Suprapubic skin (tissue), 4 donors: ENCODE data around the gene DRAM2. TPM values are rescaled to one million over a fixed set of nuclear protein-coding genes. Genes with fewer than 3 reads are reported as not detected.
"Not testable (repeated sequence)": the region's sequence is repeated elsewhere in the genome, so short reads cannot be mapped to it uniquely, and the experiment has no call there.

Source experiments
- DNase-seq, 2 donors: peaks; one replicate each; pipeline ENCODE4 v3.0.0-alpha.2; 2019; ENCODE audit warnings: low spot score in 2 of 2
- H3K27ac ChIP-seq: fragments of 200-600 bp; sonication (generic); one replicate; pipeline ENCODE4 v1.5.1; 2019
- H3K27me3 ChIP-seq: fragments of 200-600 bp; sonication (generic); one replicate; pipeline ENCODE4 v1.5.1; 2019
- H3K36me3 ChIP-seq: fragments of 200-600 bp; sonication (generic); one replicate; pipeline ENCODE4 v1.5.1; 2019
- H3K4me1 ChIP-seq: fragments of 200-600 bp; sonication (generic); one replicate; pipeline ENCODE4 v1.5.1; 2019
- H3K4me3 ChIP-seq: fragments of 200-600 bp; sonication (generic); one replicate; pipeline ENCODE4 v1.5.1; 2019; ENCODE audit warnings: mild to moderate bottlenecking
- H3K9me3 ChIP-seq: fragments of 200-600 bp; sonication (generic); one replicate; pipeline ENCODE4 v1.5.1; 2019
- CTCF ChIP-seq, 2 donors: fragments of 200-600 bp in 1 of 2; fragments of 450-650 bp in 1 of 2; sonication (generic) in 1 of 2; IDR thresholded peaks; one replicate each; pipeline ENCODE4 v1.5.1; 2016 to 2019; ENCODE audit warnings: antibody characterized with exemption in 2 of 2, mild to moderate bottlenecking in 1 of 2, moderate library complexity in 1 of 2
- EP300 ChIP-seq: sonication (generic); formaldehyde crosslinking; IDR thresholded peaks from one replicate; pipeline ENCODE4 v1.6.1; 2017; ENCODE audit warnings: antibody characterized with exemption
- POLR2A ChIP-seq, 2 donors: fragments of 450-650 bp; IDR thresholded peaks; one replicate each; pipeline ENCODE4 v1.6.1; 2017; ENCODE audit warnings: antibody characterized with exemption in 2 of 2, mild to moderate bottlenecking in 2 of 2, moderate library complexity in 2 of 2
- POLR2AphosphoS5 ChIP-seq, 3 donors: sonication (generic); formaldehyde crosslinking; IDR thresholded peaks; one replicate each; pipeline ENCODE4 v1.6.1; 2017; ENCODE audit warnings: antibody characterized with exemption in 3 of 3
- WGBS: methylation state at CpG from one replicate; pipeline ENCODE4 v1.1.5; 2018; 5-methylcytosine and 5-hydroxymethylcytosine counted together
- total RNA-seq, 4 donors: library from RNA; depleted of rRNA; stranded (reverse); fragments of >200 nt; gene quantifications; one replicate each; pipeline ENCODE4 v1.1.0, GENCODE V29; 2016

The DRAM2 gene
- total RNA-seq, 4 donors from 2014 or later, result 24.4 to 37.1 (median 31.1) TPM

DNA sequence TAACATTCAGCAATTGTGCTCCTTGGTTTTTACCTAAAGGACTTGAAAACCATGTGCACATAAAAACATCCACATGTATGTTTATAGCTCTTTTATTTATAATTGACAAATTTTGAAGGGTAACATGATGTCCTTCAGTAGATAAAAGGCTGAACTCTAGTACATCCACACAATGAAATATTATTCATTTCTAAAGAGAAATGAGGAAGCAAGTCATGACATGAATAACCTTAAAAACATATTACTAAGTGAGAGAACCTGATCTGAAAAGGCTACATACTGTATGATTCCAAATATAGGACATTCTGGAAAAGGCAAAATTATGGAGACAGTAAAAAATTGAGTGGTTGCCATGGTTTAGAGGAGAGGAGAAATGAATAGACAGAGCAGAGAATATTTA is 50.3 kb downstream of the DRAM2 start:
- Histone ChIP-seq H3K4me1 (no peaks in the 10 kb centered on the region), H3K27ac (no peak overlapping the region), H3K36me3 (no peaks in the 10 kb centered on the region), H3K4me3 (no peak overlapping the region), H3K9me3 (no peaks in the 10 kb centered on the region), H3K27me3 (no peaks in the 10 kb centered on the region)
- no peak for DNase-seq
- TF ChIP-seq CTCF (IDR thresholded peaks at IDR 0.05) (no peak), POLR2A (IDR thresholded peaks at IDR 0.05) (no peak), POLR2AphosphoS5 (IDR thresholded peaks at IDR 0.05) (no peak), EP300 (no peak)

DNA sequence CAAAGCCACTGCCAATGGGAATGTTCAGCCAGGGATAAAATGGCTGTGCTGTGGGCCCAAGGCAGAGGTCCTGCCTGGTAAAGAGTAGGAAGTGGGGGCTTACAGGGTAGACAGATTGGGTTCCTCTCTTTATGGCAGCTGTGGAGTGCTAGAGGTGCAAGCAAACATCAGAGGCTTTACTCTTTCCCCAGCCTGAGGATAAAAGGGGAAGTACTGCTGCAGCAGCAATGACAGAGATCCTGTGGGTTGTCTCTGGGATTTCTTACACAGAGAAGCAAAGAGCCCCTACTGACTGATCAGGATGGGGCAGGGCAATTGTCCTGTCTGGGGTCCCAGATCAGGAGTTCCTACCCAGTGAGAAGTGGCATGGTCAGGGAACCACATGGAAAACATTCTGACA is 54.2 kb downstream of the DRAM2 start:
- H3K4me1 ChIP-seq, result no peaks in the 10 kb centered on the region
- TF ChIP-seq POLR2AphosphoS5 (IDR thresholded peaks at IDR 0.05), result no peak
- no peaks in the 10 kb centered on the region for H3K9me3 ChIP-seq
- no peaks in the 10 kb centered on the region for H3K36me3 ChIP-seq
- H3K4me3 ChIP-seq, result no peak overlapping the region
- H3K27ac ChIP-seq, result no peak overlapping the region
- H3K27me3 ChIP-seq, result no peaks in the 10 kb centered on the region
- no peak for DNase-seq

- no peaks in the 10 kb centered on the region for H3K4me1 ChIP-seq
- no peak for DNase-seq
- no peaks in the 10 kb centered on the region for H3K9me3 ChIP-seq
- 80% methylated on average over 2 of the region's 2 CpGs for WGBS
- H3K4me3 ChIP-seq, result no peak overlapping the region
- H3K36me3 ChIP-seq, result no peaks in the 10 kb centered on the region
- H3K27ac ChIP-seq, result no peak overlapping the region
- TF ChIP-seq POLR2AphosphoS5 (IDR thresholded peaks at IDR 0.05), result no peak
- no peak for TF ChIP-seq EP300
- no peak for TF ChIP-seq POLR2A (IDR thresholded peaks at IDR 0.05)
- TF ChIP-seq CTCF (IDR thresholded peaks at IDR 0.05), result no peak
- H3K27me3 ChIP-seq, result no peaks in the 10 kb centered on the region
Measured at GRCh38 chr1:111084999-111085398, 54.9 kb downstream of the DRAM2 start.

DNA sequence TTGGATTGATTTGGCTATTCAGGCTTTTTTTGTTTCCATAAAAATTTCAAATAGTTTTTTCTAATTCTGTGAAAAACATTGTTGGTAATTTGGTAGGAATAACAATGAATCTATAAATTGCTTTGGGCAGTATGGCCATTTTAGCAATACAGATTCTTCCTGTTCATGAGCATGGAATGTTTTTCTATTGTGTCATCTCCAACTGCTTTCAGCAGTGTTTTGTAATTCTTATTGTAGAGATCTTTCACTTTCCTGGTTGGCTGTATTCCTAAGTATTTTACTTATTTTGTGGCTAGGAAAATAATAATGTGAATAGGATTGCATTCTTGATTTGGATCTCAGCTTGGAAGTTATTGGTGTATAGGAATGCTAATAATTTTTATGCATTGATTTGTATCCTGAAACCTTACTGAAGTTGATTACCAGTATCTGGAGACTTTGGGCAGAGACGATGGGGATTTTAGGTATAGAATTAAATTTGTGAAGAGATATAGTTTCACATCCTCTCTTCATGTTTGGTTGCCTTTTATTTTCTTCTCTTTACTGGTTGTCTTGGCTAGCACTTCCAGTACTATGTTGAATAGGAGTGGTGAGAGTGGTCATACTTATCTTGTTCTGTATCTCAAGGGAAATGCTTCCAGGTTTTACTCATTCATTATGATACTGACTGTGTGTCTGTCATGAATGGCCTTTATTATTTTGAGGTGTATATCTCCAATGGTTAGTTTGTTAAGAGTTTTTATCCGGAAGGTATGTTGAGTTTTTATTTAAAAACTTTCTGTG is 57.3 kb downstream of the DRAM2 start:
- Histone ChIP-seq H3K9me3 (no peaks in the 10 kb centered on the region), H3K36me3 (no peaks in the 10 kb centered on the region), H3K27ac (no peak overlapping the region), H3K27me3 (no peaks in the 10 kb centered on the region), H3K4me1 (no peaks in the 10 kb centered on the region), H3K4me3 (no peak overlapping the region)
- 85% methylated on average over 2 of the region's 2 CpGs for WGBS
- no peak for TF ChIP-seq CTCF (IDR thresholded peaks at IDR 0.05)
- no peak for TF ChIP-seq POLR2AphosphoS5 (IDR thresholded peaks at IDR 0.05)
- no peak for DNase-seq

GRCh38 chr1:111079329-111079728 is 60.6 kb downstream of the DRAM2 start:
- H3K9me3 ChIP-seq, H3K4me3 ChIP-seq, DNase-seq, H3K27ac ChIP-seq, H3K27me3 ChIP-seq, H3K4me1 ChIP-seq, H3K36me3 ChIP-seq: not testable (repeated sequence)
- 95% methylated on average over 12 of the region's 12 CpGs for whole genome bisulfite sequencing

DNA sequence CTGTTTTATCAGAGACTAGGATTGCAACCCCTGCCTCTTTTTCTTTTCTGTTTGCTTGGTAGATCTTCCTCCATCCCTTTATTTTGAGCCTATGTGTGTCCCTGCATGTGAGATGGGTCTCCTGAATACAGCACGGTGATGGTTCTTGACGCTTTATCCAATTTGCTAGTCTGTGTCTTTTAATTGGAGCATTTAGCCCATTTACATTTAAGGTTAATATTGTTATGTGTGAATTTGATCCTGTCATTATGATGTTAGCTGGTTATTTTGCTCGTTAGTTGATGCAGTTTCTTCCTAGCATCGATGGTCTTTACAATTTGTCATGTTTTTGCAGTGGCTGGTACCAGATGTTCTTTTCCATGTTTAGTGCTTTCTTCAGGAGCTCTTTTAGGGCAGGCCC is 62.6 kb downstream of the DRAM2 start:
- H3K4me3 ChIP-seq, H3K4me1 ChIP-seq, H3K27me3 ChIP-seq, H3K9me3 ChIP-seq, H3K36me3 ChIP-seq, H3K27ac ChIP-seq, DNase-seq: not testable (repeated sequence)
- WGBS, result 84% methylated on average over 4 of the region's 4 CpGs

Other genes starting within 250 kb of the DRAM2 start
- 10 to 100 TPM in 1 of 4 donors, 1 to 10 TPM in 3; 7.9 to 11.5 (median 8.7) TPM for gene LRIF1, start 176.2 kb downstream of the DRAM2 start, total RNA-seq
- gene CEPT1, start 130 bp upstream of the DRAM2 start, total RNA-seq, result 10 to 100 TPM; 29.8 to 50.8 (median 36.9) TPM
- 10 to 100 TPM; 25.3 to 37.1 (median 31.8) TPM for gene DENND2D, start 60.6 kb upstream of the DRAM2 start, total RNA-seq
- 1 to 10 TPM; 4.7 to 9.8 (median 7.7) TPM for gene CHI3L2, start 87.6 kb upstream of the DRAM2 start, total RNA-seq
- not detected for gene CHIA, start 150.8 kb upstream of the DRAM2 start, total RNA-seq